ENCODE data around the gene BATF2.
"Not testable (repeated sequence)": the region's sequence is repeated elsewhere in the genome, so short reads cannot be mapped to it uniquely, and the experiment has no call there.

Gene BATF2

GRCh38 chr11:65021509-65021908 lies 24.7 kb upstream of the BATF2 start:
- Mint-ChIP-seq H3K27ac (no peak overlapping the region), H3K4me3 (no peak overlapping the region), H3K4me1 (ENCODE audit: low read depth) (peaks cover 5% of the 10 kb centered on the region), H3K27me3 (ENCODE audit: low read depth) (no peaks in the 10 kb centered on the region), H3K9me3 (no peaks in the 10 kb centered on the region), H3K36me3 (ENCODE audit: low read depth) (peaks cover 13% of the 10 kb centered on the region)

GRCh38 chr11:65021003-65021402 lies 24.2 kb upstream of the BATF2 start:
- H3K36me3 Mint-ChIP-seq (ENCODE audit: low read depth) = peaks cover 18% of the 10 kb centered on the region
- H3K27ac Mint-ChIP-seq = no peak overlapping the region
- no peak overlapping the region for H3K4me3 Mint-ChIP-seq
- no peaks in the 10 kb centered on the region for H3K9me3 Mint-ChIP-seq
- H3K27me3 Mint-ChIP-seq (ENCODE audit: low read depth) = no peaks in the 10 kb centered on the region
- H3K4me1 Mint-ChIP-seq (ENCODE audit: low read depth) = peaks cover 8% of the 10 kb centered on the region

GRCh38 chr11:65019824-65020223 lies 23.1 kb upstream of the BATF2 start:
- Mint-ChIP-seq H3K4me1 (ENCODE audit: low read depth) (peaks cover 14% of the 10 kb centered on the region), H3K27ac (no peak overlapping the region), H3K4me3 (no peak overlapping the region), H3K36me3 (ENCODE audit: low read depth) (peaks cover 18% of the 10 kb centered on the region), H3K27me3 (ENCODE audit: low read depth) (no peaks in the 10 kb centered on the region), H3K9me3 (no peaks in the 10 kb centered on the region)

- H3K27me3 Mint-ChIP-seq (ENCODE audit: low read depth) = no peaks in the 10 kb centered on the region
- peaks cover 20% of the 10 kb centered on the region for H3K4me1 Mint-ChIP-seq (ENCODE audit: low read depth)
- H3K4me3 Mint-ChIP-seq = no peak overlapping the region
- no peaks in the 10 kb centered on the region for H3K9me3 Mint-ChIP-seq
- no peak overlapping the region for H3K27ac Mint-ChIP-seq
- H3K36me3 Mint-ChIP-seq (ENCODE audit: low read depth) = peaks cover 18% of the 10 kb centered on the region
These were observed 21.2 kb upstream of the BATF2 start for GRCh38 chr11:65017937-65018336.

- Mint-ChIP-seq H3K9me3 (no peaks in the 10 kb centered on the region), H3K4me3 (no peak overlapping the region), H3K27ac (no peak overlapping the region), H3K36me3 (ENCODE audit: low read depth) (peaks cover 16% of the 10 kb centered on the region), H3K4me1 (ENCODE audit: low read depth) (peaks cover 22% of the 10 kb centered on the region), H3K27me3 (ENCODE audit: low read depth) (no peaks in the 10 kb centered on the region)
These were observed 19.9 kb upstream of the BATF2 start for GRCh38 chr11:65016705-65017104.

- H3K27me3 Mint-ChIP-seq (ENCODE audit: low read depth) = no peaks in the 10 kb centered on the region
These were observed 18.0 kb upstream of the BATF2 start for GRCh38 chr11:65014726-65015227.

GRCh38 chr11:65013888-65014725 lies 17.3 kb upstream of the BATF2 start, which contains the start of gene ARL2:
Gene ARL2 (plus strand): TSS chr11:65014160. CDS start chr11:65014208, 48 bp downstream.
- Mint-ChIP-seq H3K4me1 (ENCODE audit: low read depth) (peaks cover 22% of the 10 kb centered on the region), H3K4me3 (peak within 1 kb of the TSS; percentile 89), H3K9me3 (no peaks in the 10 kb centered on the region), H3K36me3 (ENCODE audit: low read depth) (peaks cover 11% of the 10 kb centered on the region), H3K27me3 (ENCODE audit: low read depth) (no peaks in the 10 kb centered on the region), H3K27ac (peak within 1 kb of the TSS; percentile 96)

More at GRCh38 chr11:65014726-65015227, 18.0 kb upstream of the BATF2 start:
- Mint-ChIP-seq H3K36me3 (ENCODE audit: low read depth) (peaks cover 12% of the 10 kb centered on the region), H3K4me1 (ENCODE audit: low read depth) (peaks cover 22% of the 10 kb centered on the region), H3K9me3 (no peaks in the 10 kb centered on the region), H3K27ac (peak overlapping the region; percentile 90), H3K4me3 (peak overlapping the region; percentile 89)

- peaks cover 22% of the 10 kb centered on the region for H3K4me1 Mint-ChIP-seq (ENCODE audit: low read depth)
- peak overlapping the region; percentile 88 for H3K4me3 Mint-ChIP-seq
- H3K27ac Mint-ChIP-seq = peak overlapping the region; percentile 96
- peaks cover 11% of the 10 kb centered on the region for H3K36me3 Mint-ChIP-seq (ENCODE audit: low read depth)
- no peaks in the 10 kb centered on the region for H3K27me3 Mint-ChIP-seq (ENCODE audit: low read depth)
- no peaks in the 10 kb centered on the region for H3K9me3 Mint-ChIP-seq
These were observed 16.5 kb upstream of the BATF2 start for GRCh38 chr11:65013130-65013887.

- H3K27ac Mint-ChIP-seq = no peak overlapping the region
- H3K4me1 Mint-ChIP-seq (ENCODE audit: low read depth) = peaks cover 9% of the 10 kb centered on the region
- H3K9me3 Mint-ChIP-seq = no peaks in the 10 kb centered on the region
- no peaks in the 10 kb centered on the region for H3K36me3 Mint-ChIP-seq (ENCODE audit: low read depth)
- no peaks in the 10 kb centered on the region for H3K27me3 Mint-ChIP-seq (ENCODE audit: low read depth)
- H3K4me3 Mint-ChIP-seq = no peak overlapping the region
These were observed 12.1 kb upstream of the BATF2 start for GRCh38 chr11:65008873-65009272.

- Mint-ChIP-seq H3K4me3 (no peak overlapping the region), H3K27me3 (ENCODE audit: low read depth) (no peaks in the 10 kb centered on the region), H3K27ac (no peak overlapping the region), H3K36me3 (ENCODE audit: low read depth) (no peaks in the 10 kb centered on the region), H3K9me3 (no peaks in the 10 kb centered on the region), H3K4me1 (ENCODE audit: low read depth) (peaks cover 3% of the 10 kb centered on the region)
These were observed 11.2 kb upstream of the BATF2 start for GRCh38 chr11:65008016-65008415.

GRCh38 chr11:65003968-65004367 lies 7.2 kb upstream of the BATF2 start:
- not testable (repeated sequence) for H3K4me3 Mint-ChIP-seq; H3K4me1 Mint-ChIP-seq (ENCODE audit: low read depth); H3K27me3 Mint-ChIP-seq (ENCODE audit: low read depth)

GRCh38 chr11:65003282-65003681 lies 6.5 kb upstream of the BATF2 start:
- no peak overlapping the region for H3K27ac Mint-ChIP-seq
- H3K27me3 Mint-ChIP-seq (ENCODE audit: low read depth) = no peaks in the 10 kb centered on the region
- peaks cover under 1% of the 10 kb centered on the region for H3K36me3 Mint-ChIP-seq (ENCODE audit: low read depth)
- no peaks in the 10 kb centered on the region for H3K9me3 Mint-ChIP-seq
- H3K4me3 Mint-ChIP-seq = no peak overlapping the region
- H3K4me1 Mint-ChIP-seq (ENCODE audit: low read depth) = peaks cover 9% of the 10 kb centered on the region

More at GRCh38 chr11:65003968-65004367, 7.2 kb upstream of the BATF2 start:
- H3K36me3 Mint-ChIP-seq (ENCODE audit: low read depth); H3K9me3 Mint-ChIP-seq; H3K27ac Mint-ChIP-seq: not testable (repeated sequence)

- no peak overlapping the region for H3K4me3 Mint-ChIP-seq
- H3K4me1 Mint-ChIP-seq (ENCODE audit: low read depth) = peaks cover 13% of the 10 kb centered on the region
- H3K27me3 Mint-ChIP-seq (ENCODE audit: low read depth) = no peaks in the 10 kb centered on the region
- H3K9me3 Mint-ChIP-seq = no peaks in the 10 kb centered on the region
- H3K36me3 Mint-ChIP-seq (ENCODE audit: low read depth) = peaks cover 1% of the 10 kb centered on the region
- H3K27ac Mint-ChIP-seq = no peak overlapping the region
These were observed 5.9 kb upstream of the BATF2 start for GRCh38 chr11:65002706-65003105.

- no peak overlapping the region for H3K27ac Mint-ChIP-seq
- H3K4me3 Mint-ChIP-seq = no peak overlapping the region
- H3K27me3 Mint-ChIP-seq (ENCODE audit: low read depth) = no peaks in the 10 kb centered on the region
- no peaks in the 10 kb centered on the region for H3K9me3 Mint-ChIP-seq
- peaks cover 1% of the 10 kb centered on the region for H3K36me3 Mint-ChIP-seq (ENCODE audit: low read depth)
- H3K4me1 Mint-ChIP-seq (ENCODE audit: low read depth) = peaks cover 23% of the 10 kb centered on the region
These were observed 2.7 kb upstream of the BATF2 start for GRCh38 chr11:64999478-64999877.
